ENCODE data around the gene NPC2. TPM values are rescaled to one million over a fixed set of nuclear protein-coding genes. Genes with fewer than 3 reads are reported as not detected.

NPC2 gene
- total RNA-seq, 1 experiment from 2014 or later = 137 TPM

- no peaks in the 10 kb centered on the region for H3K4me1 ChIP-seq (ENCODE audit: insufficient read depth, low read length)
- no peaks in the 10 kb centered on the region for H3K79me2 ChIP-seq (ENCODE audit: insufficient read depth, low read length)
- DNase-seq = no peak
- H2BK120ac ChIP-seq (ENCODE audit: low read depth, low read length, poor library complexity, severe bottlenecking) = no peak overlapping the region
- H3K23me2 ChIP-seq (ENCODE audit: insufficient read length, low read depth, low read length, poor library complexity, severe bottlenecking) = no peaks in the 10 kb centered on the region
- H3K4me3 Mint-ChIP-seq = no peak overlapping the region
- peaks cover 2% of the 10 kb centered on the region; the same call in 1 of the 2 replicates for H3K27me3 Mint-ChIP-seq (ENCODE audit: low read depth)
- no peaks in the 10 kb centered on the region for H4K20me1 ChIP-seq (ENCODE audit: control insufficient read depth, insufficient read depth, insufficient read length)
- no peak overlapping the region for H2AFZ ChIP-seq (ENCODE audit: low read length)
- no peak overlapping the region for H3K27ac Mint-ChIP-seq
- H3K9me3 Mint-ChIP-seq = no peaks in the 10 kb centered on the region
- no peak overlapping the region for H2BK5ac ChIP-seq (ENCODE audit: insufficient read length, low read length)
- no peak overlapping the region for H3K56ac ChIP-seq (ENCODE audit: insufficient read length, low read depth, low read length)
- no peak overlapping the region for H3K4me2 ChIP-seq (ENCODE audit: insufficient read depth, insufficient read length, low read length)
- H3K14ac ChIP-seq (ENCODE audit: insufficient read depth, low read length) = no peak overlapping the region; the same call in 1 of the 2 replicates
- H3K4me1 Mint-ChIP-seq = peaks cover 2 to 13% of the 10 kb centered on the region in 2 experiments
- no CpG with 5 or more reads among the region's 10 CpGs for WGBS (ENCODE audit: extremely low coverage, insufficient read length, low lambda C conversion rate)
- H3K27me3 ChIP-seq (ENCODE audit: insufficient read depth, low read length) = no peaks in the 10 kb centered on the region
- TF ChIP-seq CTCF (conservative IDR thresholded peaks at IDR 0.05) = no peak
- H3T11ph ChIP-seq (ENCODE audit: low read length) = no peak overlapping the region
- no peaks in the 10 kb centered on the region for H3K9me3 ChIP-seq (ENCODE audit: control insufficient read depth, low read depth, low read length)
- no peak overlapping the region for H3K18ac ChIP-seq (ENCODE audit: insufficient read length, low read depth, low read length)
- H2AK5ac ChIP-seq (ENCODE audit: insufficient read length, low read length) = no peak overlapping the region
- no peak overlapping the region for H3K9ac ChIP-seq (ENCODE audit: extremely low read depth, insufficient read length, low read length)
- no peaks in the 10 kb centered on the region for H3K36me3 Mint-ChIP-seq (ENCODE audit: insufficient read depth in 1 of 3, low read depth in 3 of 3)
- no peak overlapping the region for H3K27ac ChIP-seq (ENCODE audit: insufficient read length, low read depth, low read length)
- H3K23ac ChIP-seq (ENCODE audit: insufficient read length, low read depth, low read length) = no peak overlapping the region
- no peaks in the 10 kb centered on the region for H3K79me1 ChIP-seq (ENCODE audit: insufficient read depth, low read depth, low read length, poor library complexity, severe bottlenecking)
- no peak overlapping the region for H4K91ac ChIP-seq (ENCODE audit: insufficient read length, low read depth, low read length)
- H2BK15ac ChIP-seq (ENCODE audit: low read depth, low read length) = no peak overlapping the region
- H4K8ac ChIP-seq (replicated peaks; ENCODE audit: insufficient read length, low read depth, low read length) = no peak overlapping the region
- no peak overlapping the region for H4K5ac ChIP-seq (ENCODE audit: insufficient read length, low read depth, low read length)
- no peak overlapping the region for H2BK20ac ChIP-seq (ENCODE audit: low read depth, low read length, poor library complexity, severe bottlenecking)
- H3K4ac ChIP-seq (ENCODE audit: low read depth, low read length) = no peak overlapping the region
- no peak overlapping the region for H2BK12ac ChIP-seq (ENCODE audit: insufficient read length, low read depth, low read length)
These were observed 42.7 kb upstream of the NPC2 start for GRCh38 chr14:74535756-74536325.
